PC-9 (cell line): ENCODE results near the gene C4BPB. TPM values are rescaled to one million over a fixed set of nuclear protein-coding genes. Genes with fewer than 3 reads are reported as not detected.
"Not testable (repeated sequence)": the region's sequence is repeated elsewhere in the genome, so short reads cannot be mapped to it uniquely, and the experiment has no call there.

Experiments
- BruUV-seq: library from RNA; stranded (reverse); fragments of 400-500 nt; replicated peaks from 2 replicates; lab custom pipeline; 2021; lab: Mats Ljungman, UMichigan
- CTCF ChIA-PET: fragments of 300-600 bp; sonication (Branson Sonifier 250); formaldehyde crosslinking; loops from one replicate; lab custom pipeline; 2022; ENCODE audit warnings: antibody characterized with exemption; lab: Charles Lee
- POLR2A ChIA-PET: fragments of 300-600 bp; sonication (Branson Sonifier 250); formaldehyde crosslinking; loops from one replicate; lab custom pipeline; 2022; ENCODE audit warnings: antibody characterized with exemption; ENCODE audit not compliant: unreplicated experiment; lab: Charles Lee
- DNase-seq, 2 experiments: peaks; one replicate each; pipeline versions ENCODE4 v3.0.0 to v3.0.0-alpha.2; 2015 to 2022; ENCODE audit warnings: mixed read lengths in 1 of 2
- H2AFZ ChIP-seq: fragments of 200-600 bp; sonication (generic); 2 replicates; pipeline ENCODE4 v1.8.1; 2017; ENCODE audit warnings: antibody characterized with exemption
- H3F3A ChIP-seq: fragments of 200-600 bp; sonication (generic); 2 replicates; pipeline ENCODE4 v1.8.1; 2017; ENCODE audit warnings: antibody characterized with exemption, mild to moderate bottlenecking, low read depth; ENCODE audit not compliant: insufficient read depth
- H3K27ac ChIP-seq: fragments of 200-600 bp; sonication (generic); 2 replicates; pipeline ENCODE4 v1.6.1; 2016; ENCODE audit warnings: mixed run types
- H3K27me3 ChIP-seq: fragments of 200-600 bp; sonication (generic); 2 replicates; pipeline ENCODE4 v1.6.1; 2016; ENCODE audit warnings: low read depth, mixed run types; ENCODE audit not compliant: insufficient read depth
- H3K36me3 ChIP-seq: fragments of 200-600 bp; sonication (generic); 2 replicates; pipeline ENCODE4 v1.6.1; 2016; ENCODE audit warnings: low read depth, mixed run types
- H3K4me1 ChIP-seq: fragments of 200-600 bp; sonication (generic); replicated peaks from 2 replicates; pipeline ENCODE4 v1.6.1; 2016; ENCODE audit warnings: mixed run types; ENCODE audit not compliant: insufficient read depth
- H3K4me2 ChIP-seq: fragments of 200-600 bp; sonication (generic); 2 replicates; pipeline ENCODE4 v1.6.1; 2017; ENCODE audit warnings: mixed run types
- H3K4me3 ChIP-seq: fragments of 200-600 bp; sonication (generic); 2 replicates; pipeline ENCODE4 v1.6.1; 2016; ENCODE audit warnings: mixed run types
- H3K79me2 ChIP-seq: fragments of 200-600 bp; sonication (generic); 2 replicates; pipeline ENCODE4 v1.6.1; 2017; ENCODE audit warnings: low read depth, mixed run types
- H3K9me2 ChIP-seq: fragments of 200-600 bp; sonication (generic); 2 replicates; pipeline ENCODE4 v1.8.1; 2017; ENCODE audit warnings: mild to moderate bottlenecking; ENCODE audit not compliant: insufficient read depth
- H3K9me3 ChIP-seq: fragments of 200-600 bp; sonication (generic); 2 replicates; pipeline ENCODE4 v1.8.1; 2016; ENCODE audit warnings: low read depth; ENCODE audit not compliant: insufficient read depth
- H4K20me1 ChIP-seq: fragments of 200-600 bp; sonication (generic); 2 replicates; pipeline ENCODE4 v1.8.1; 2017; ENCODE audit not compliant: insufficient read depth
- CTCF ChIP-seq: fragments of 200-600 bp; sonication (generic); conservative IDR thresholded peaks from 2 replicates; pipeline ENCODE4 v1.6.1; 2017; ENCODE audit warnings: mixed run types, antibody characterized with exemption, mild to moderate bottlenecking, moderate library complexity
- EZH2 ChIP-seq: fragments of 200-600 bp; sonication (generic); IDR thresholded peaks from 2 replicates; pipeline ENCODE4 v1.8.0; 2017; ENCODE audit warnings: antibody characterized with exemption, low read depth
- intact Hi-C: fragments of 100-400 bp; cut with micrococcal nuclease; formaldehyde crosslinking; loops from one replicate; pipeline ENCODE4 v1.10.0; 2022; ENCODE audit not compliant: unreplicated experiment
- total RNA-seq: library from RNA; stranded (reverse); gene quantifications from 2 replicates; pipeline ENCODE4 v1.2.3, GENCODE V29; 2021

C4BPB gene
- total RNA-seq, 1 experiment from 2014 or later, result 4.2 TPM

- no peak overlapping the region for H2AFZ ChIP-seq
- TF ChIP-seq CTCF (no peak), EZH2 (no peak)
- no TSS peak for BruUV-seq
Observed at GRCh38 chr1:207040181-207040533, 48.5 kb upstream of the C4BPB start.

GRCh38 chr1:207041397-207041796 lies 47.3 kb upstream of the C4BPB start:
- H3K27ac ChIP-seq, H3K4me3 ChIP-seq, BruUV-seq, H3K9me2 ChIP-seq, POLR2A ChIA-PET, CTCF ChIA-PET, intact Hi-C loops, H3F3A ChIP-seq, H3K27me3 ChIP-seq, H3K4me2 ChIP-seq, H4K20me1 ChIP-seq, H2AFZ ChIP-seq, H3K9me3 ChIP-seq, DNase-seq: not testable (repeated sequence)
- Histone ChIP-seq H3K79me2 (peaks cover 24% of the 10 kb centered on the region), H3K4me1 (peaks cover 15% of the 10 kb centered on the region), H3K36me3 (peaks cover 28% of the 10 kb centered on the region)

More at GRCh38 chr1:207040181-207040533, 48.5 kb upstream of the C4BPB start:
- CTCF ChIA-PET, result interaction anchor here (0.7 kb wide), 1 partner anchor 8 kb away, joined by 5 read pairs; the partner anchor contains the start of gene C1orf116
- peaks cover 12% of the 10 kb centered on the region; the same call in 1 of the 2 replicates for H3K79me2 ChIP-seq
- peaks cover 3% of the 10 kb centered on the region; the same call in 1 of the 2 replicates for H3F3A ChIP-seq
- H3K4me2 ChIP-seq, result no peak overlapping the region
- no peaks in the 10 kb centered on the region for H3K27me3 ChIP-seq
- H3K9me3 ChIP-seq, result no peaks in the 10 kb centered on the region
- peaks cover 16% of the 10 kb centered on the region; the same call in 1 of the 2 replicates for H3K36me3 ChIP-seq
- H3K4me3 ChIP-seq, result no peak overlapping the region
- POLR2A ChIA-PET, result no interaction called here
- H4K20me1 ChIP-seq, result no peaks in the 10 kb centered on the region
- peaks cover 6% of the 10 kb centered on the region; the same call in 1 of the 2 replicates for H3K4me1 ChIP-seq
- intact Hi-C loops, result no loop called here
- no peak overlapping the region for H3K27ac ChIP-seq
- H3K9me2 ChIP-seq, result no peaks in the 10 kb centered on the region
- DNase-seq, result no peak

GRCh38 chr1:207045453-207045852 lies 43.2 kb upstream of the C4BPB start:
- Histone ChIP-seq H3K4me2 (peak overlapping the region; percentile 86), H3K36me3 (peaks cover 59% of the 10 kb centered on the region), H2AFZ (no peak overlapping the region), H3K27me3 (no peaks in the 10 kb centered on the region), H3K4me3 (no peak overlapping the region; the same call in 1 of the 2 replicates), H4K20me1 (0 out of 2 replicates have a peak, but pooled peaks cover 9% of the 10 kb centered on the region), H3F3A (peaks cover 7% of the 10 kb centered on the region; the same call in 1 of the 2 replicates), H3K27ac (no peak overlapping the region), H3K9me3 (no peaks in the 10 kb centered on the region), H3K9me2 (no peaks in the 10 kb centered on the region), H3K79me2 (peaks cover 65% of the 10 kb centered on the region), H3K4me1 (peaks cover 48% of the 10 kb centered on the region)
- no TSS peak for BruUV-seq
- DNase-seq, result peak in 1 of 2 experiments; percentile 32
- ChIA-PET POLR2A (interaction anchor here (0.6 to 1.0 kb wide), 2 partner anchors 13 to 377 kb away, joined by 6 to 10 read pairs; partner anchors contain the start of gene C1orf116), CTCF (no interaction called here)
- no peak for TF ChIP-seq CTCF
- no peak for TF ChIP-seq EZH2
- intact Hi-C loops, result no loop called here
